Transverse colon (tissue), 3 donors: ENCODE results near the gene TNFRSF1B.

Experiments used
- CTCF ChIP-seq, 5 experiments: fragments of 200-600 bp in 3 of 5; fragments of 450-650 bp in 2 of 5; sonication (generic) in 3 of 5; IDR thresholded peaks; 1 replicate in 2 of 5; 2 replicates in 3 of 5; pipeline ENCODE4 v1.5.1; 2016 to 2017; ENCODE audit warnings: antibody characterized with exemption in 5 of 5, inconsistent platforms in 3 of 5, mild to moderate bottlenecking in 2 of 5, moderate library complexity in 1 of 5
- EP300 ChIP-seq: sonication (generic); formaldehyde crosslinking; IDR thresholded peaks from one replicate; pipeline ENCODE4 v1.6.1; 2017; ENCODE audit warnings: antibody characterized with exemption, low read depth
- POLR2A ChIP-seq: fragments of 450-650 bp; IDR thresholded peaks from one replicate; pipeline ENCODE4 v1.6.1; 2016; ENCODE audit warnings: antibody characterized with exemption, mild to moderate bottlenecking, moderate library complexity

GRCh38 chr1:12161324-12161661, 5.5 kb upstream of the TNFRSF1B start:
- TF ChIP-seq CTCF (IDR thresholded peaks at IDR 0.05) = no peak
- no peak for TF ChIP-seq POLR2A
- TF ChIP-seq EP300 = no peak
